ENCODE measurements around the gene PCSK6.

GRCh38 chr15:101324524-101325177, 164.9 kb downstream of the PCSK6 start:
- TF ChIP-seq CTCF (IDR thresholded peaks at IDR 0.05) (no peak), POLR2AphosphoS5 (IDR thresholded peaks at IDR 0.05; ENCODE audit: low read depth, low read length) (no peak)

All from Panc1 (cell line).